Natural killer cell (primary cell): Measurements from ENCODE around the gene MINDY3. TPM values are rescaled to one million over a fixed set of nuclear protein-coding genes. Genes with fewer than 3 reads are reported as not detected.

Experiments
- ATAC-seq, 3 donors: fragments of 150-1000 bp in 2 of 3; fragments of 200-7000 bp in 1 of 3; cut with Tn5 transposase; 1 replicate in 1 of 3; 2 replicates in 2 of 3; pipeline ENCODE4 v1.10.0; 2021; ENCODE audit warnings: mild to moderate bottlenecking in 2 of 3, moderate library complexity in 2 of 3
- DNase-seq, 2 donors: peaks; one replicate each; pipeline versions ENCODE4 v3.0.0 to v3.0.0-alpha.2; 2013 to 2021; ENCODE audit warnings: mixed read lengths in 1 of 2
- H3K27ac ChIP-seq: one replicate; pipeline ENCODE4 v1.5.1; 2013; ENCODE audit warnings: mild to moderate bottlenecking, low read length
- H3K27me3 ChIP-seq: one replicate; pipeline ENCODE4 v1.6.1; 2013; ENCODE audit warnings: low read length; ENCODE audit not compliant: control insufficient read depth, insufficient read depth
- H3K36me3 ChIP-seq: one replicate; pipeline ENCODE4 v1.6.1; 2013; ENCODE audit warnings: low read length; ENCODE audit not compliant: control insufficient read depth, insufficient read depth
- H3K4me1 ChIP-seq: one replicate; pipeline ENCODE4 v1.6.1; 2013; ENCODE audit warnings: low read length; ENCODE audit not compliant: control insufficient read depth, insufficient read depth
- H3K4me3 ChIP-seq: one replicate; pipeline ENCODE4 v1.5.1; 2013; ENCODE audit warnings: low read length
- H3K9me3 ChIP-seq: one replicate; pipeline ENCODE4 v1.6.1; 2013; ENCODE audit warnings: low read length; ENCODE audit not compliant: control insufficient read depth, insufficient read depth
- H3K27ac Mint-ChIP-seq, 2 donors: one replicate each; pipeline ENCODE4 v1.8.0; 2022; ENCODE audit warnings: mild to moderate bottlenecking in 2 of 2, mixed read lengths in 2 of 2, moderate library complexity in 1 of 2
- H3K27me3 Mint-ChIP-seq, 2 donors: one replicate each; pipeline ENCODE4 v1.8.0; 2022; ENCODE audit warnings: low read depth in 2 of 2, mixed read lengths in 2 of 2
- H3K36me3 Mint-ChIP-seq: one replicate; pipeline ENCODE4 v1.8.0; 2022; ENCODE audit warnings: mixed read lengths
- H3K4me1 Mint-ChIP-seq, 2 donors: one replicate each; pipeline ENCODE4 v1.8.0; 2022; ENCODE audit warnings: mixed read lengths in 2 of 2
- H3K4me3 Mint-ChIP-seq: one replicate; pipeline ENCODE4 v1.8.0; 2022; ENCODE audit warnings: mild to moderate bottlenecking, moderate library complexity, mixed read lengths
- H3K9me3 Mint-ChIP-seq, 2 donors: one replicate each; pipeline ENCODE4 v1.8.0; 2022; ENCODE audit warnings: mixed read lengths in 2 of 2
- CTCF ChIP-seq: fragments of 200-600 bp; IDR thresholded peaks from one replicate; pipeline ENCODE4 v1.8.0; 2022; ENCODE audit warnings: antibody characterized with exemption
- WGBS: methylation state at CpG from one replicate; pipeline ENCODE4 v1.1.7; 2013; ENCODE audit warnings: missing lambda C conversion rate; ENCODE audit not compliant: insufficient coverage; 5-methylcytosine and 5-hydroxymethylcytosine counted together
- intact Hi-C: fragments of 100-400 bp; cut with micrococcal nuclease; formaldehyde crosslinking; loops from one replicate; pipeline ENCODE4 v1.14.2; 2022
- total RNA-seq, 4 donors: library from RNA; stranded (reverse); fragments of 120-200 nt in 1 of 4; gene quantifications; one replicate each; pipeline versions ENCODE4 v1.2.3 to v1.2.4, GENCODE V29; 2013 to 2022

The MINDY3 gene
- total RNA-seq, 3 donors from 2014 or later (not counting 1 experiment from before 2014, with no cell fraction given), result 48.8 to 57.3 (median 53.3) TPM

GRCh38 chr10:15758618-15759017, 101.7 kb downstream of the MINDY3 start:
- ATAC-seq, result no peak
- H3K4me1 Mint-ChIP-seq, result no peaks in the 10 kb centered on the region
- no peak overlapping the region for H3K27ac ChIP-seq
- no peak for DNase-seq
- TF ChIP-seq CTCF, result no peak
- no peaks in the 10 kb centered on the region for H3K4me1 ChIP-seq
- intact Hi-C loops, result no loop called here
- no peaks in the 10 kb centered on the region for H3K9me3 ChIP-seq
- no peaks in the 10 kb centered on the region for H3K36me3 Mint-ChIP-seq
- no peak overlapping the region for H3K27ac Mint-ChIP-seq
- no peaks in the 10 kb centered on the region for H3K27me3 ChIP-seq
- no peak overlapping the region for H3K4me3 Mint-ChIP-seq
- H3K4me3 ChIP-seq, result no peak overlapping the region
- peaks cover 0 to 16% of the 10 kb centered on the region in 2 donors for H3K27me3 Mint-ChIP-seq
- peaks cover 0 to 3% of the 10 kb centered on the region in 2 donors for H3K9me3 Mint-ChIP-seq
- no peaks in the 10 kb centered on the region for H3K36me3 ChIP-seq
- 90% methylated on average over 5 of the region's 5 CpGs for WGBS

- Mint-ChIP-seq H3K9me3 (no peaks in the 10 kb centered on the region), H3K36me3 (no peaks in the 10 kb centered on the region), H3K4me1 (no peaks in the 10 kb centered on the region), H3K27me3 (peaks cover 7 to 13% of the 10 kb centered on the region in 2 donors), H3K4me3 (no peak overlapping the region), H3K27ac (no peak overlapping the region)
- ATAC-seq (no peak), DNase-seq (no peak)
- intact Hi-C loops, result no loop called here
- H3K9me3 ChIP-seq, result no peaks in the 10 kb centered on the region
- no peak for TF ChIP-seq CTCF
- no peak overlapping the region for H3K4me3 ChIP-seq
- no peaks in the 10 kb centered on the region for H3K4me1 ChIP-seq
- H3K27ac ChIP-seq, result no peak overlapping the region
- no peaks in the 10 kb centered on the region for H3K36me3 ChIP-seq
- no peaks in the 10 kb centered on the region for H3K27me3 ChIP-seq
- WGBS, result 48% methylated on average over 2 of the region's 2 CpGs
These were observed 105.4 kb downstream of the MINDY3 start for GRCh38 chr10:15754937-15755336.

GRCh38 chr10:15751046-15751445, 109.3 kb downstream of the MINDY3 start:
- Histone ChIP-seq H3K9me3 (no peaks in the 10 kb centered on the region), H3K36me3 (no peaks in the 10 kb centered on the region), H3K27me3 (no peaks in the 10 kb centered on the region), H3K27ac (no peak overlapping the region), H3K4me1 (no peaks in the 10 kb centered on the region), H3K4me3 (no peak overlapping the region)
- 84% methylated on average over 3 of the region's 5 CpGs for WGBS
- H3K27me3 Mint-ChIP-seq, result peaks cover 8 to 17% of the 10 kb centered on the region in 2 donors
- no peaks in the 10 kb centered on the region for H3K36me3 Mint-ChIP-seq
- H3K4me1 Mint-ChIP-seq, result no peaks in the 10 kb centered on the region
- ATAC-seq (no peak), DNase-seq (no peak)
- H3K27ac Mint-ChIP-seq, result no peak overlapping the region
- TF ChIP-seq CTCF, result no peak
- no peaks in the 10 kb centered on the region for H3K9me3 Mint-ChIP-seq
- no peak overlapping the region for H3K4me3 Mint-ChIP-seq
- intact Hi-C loops, result no loop called here

GRCh38 chr10:15748126-15748525, 112.2 kb downstream of the MINDY3 start:
- Mint-ChIP-seq H3K36me3 (no peaks in the 10 kb centered on the region), H3K4me3 (no peak overlapping the region), H3K4me1 (no peaks in the 10 kb centered on the region), H3K27ac (no peak overlapping the region), H3K9me3 (no peaks in the 10 kb centered on the region), H3K27me3 (peaks cover 11 to 15% of the 10 kb centered on the region in 2 donors)
- no peaks in the 10 kb centered on the region for H3K9me3 ChIP-seq
- H3K27ac ChIP-seq, result no peak overlapping the region
- WGBS, result 75% methylated on average over 2 of the region's 3 CpGs
- DNase-seq (no peak), ATAC-seq (no peak)
- H3K36me3 ChIP-seq, result no peaks in the 10 kb centered on the region
- intact Hi-C loops, result no loop called here
- no peaks in the 10 kb centered on the region for H3K4me1 ChIP-seq
- no peak overlapping the region for H3K4me3 ChIP-seq
- TF ChIP-seq CTCF, result no peak
- H3K27me3 ChIP-seq, result no peaks in the 10 kb centered on the region
